GM18909 (cell line): ENCODE results near the gene CNTLN.
"Not testable (repeated sequence)": the region's sequence is repeated elsewhere in the genome, so short reads cannot be mapped to it uniquely, and the experiment has no call there.

ENCODE experiments used
- ATAC-seq: cut with Tn5 transposase; IDR thresholded peaks from one replicate; pipeline ENCODE4 v1.9.1; 2021; ENCODE audit warnings: mild to moderate bottlenecking; ENCODE audit not compliant: unreplicated experiment, poor library complexity

Gene CNTLN

GRCh38 chr9:17177496-17177895 is 42.7 kb downstream of the CNTLN start:
- not testable (repeated sequence) for ATAC-seq

DNA sequence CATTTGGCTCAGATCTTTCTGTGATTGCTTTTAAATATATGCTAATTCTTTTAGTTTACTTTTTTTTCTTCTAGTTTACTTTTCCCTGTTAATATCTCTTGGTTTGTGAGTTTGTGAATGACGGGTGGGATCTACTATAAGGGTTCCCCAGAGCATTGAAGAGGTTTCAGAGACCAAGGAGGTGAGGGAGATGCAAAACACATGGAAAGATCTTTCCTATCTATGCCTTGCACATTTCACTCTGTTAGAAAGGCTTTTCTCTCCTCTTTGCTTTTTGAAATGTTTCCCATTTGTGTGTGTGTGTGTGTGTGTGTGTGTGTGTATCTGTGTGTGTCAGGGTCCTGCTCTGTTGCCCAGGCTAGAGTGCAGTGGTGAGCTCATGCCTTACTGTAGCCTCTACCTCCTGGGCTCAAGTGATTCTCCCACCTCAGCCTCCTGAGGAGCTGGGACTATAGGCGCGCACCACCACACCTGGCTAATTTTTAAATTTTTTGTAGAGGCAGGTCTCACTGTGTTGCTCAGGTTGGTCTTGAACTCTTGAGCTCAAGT is 50.7 kb downstream of the CNTLN start:
- ATAC-seq: no peak

- no peak for ATAC-seq
Measured at GRCh38 chr9:17191082-17191481, 56.2 kb downstream of the CNTLN start.

- ATAC-seq: no peak
Measured at GRCh38 chr9:17204611-17205152, 69.8 kb downstream of the CNTLN start.

GRCh38 chr9:17216011-17216410 is 81.2 kb downstream of the CNTLN start:
- no peak for ATAC-seq

DNA sequence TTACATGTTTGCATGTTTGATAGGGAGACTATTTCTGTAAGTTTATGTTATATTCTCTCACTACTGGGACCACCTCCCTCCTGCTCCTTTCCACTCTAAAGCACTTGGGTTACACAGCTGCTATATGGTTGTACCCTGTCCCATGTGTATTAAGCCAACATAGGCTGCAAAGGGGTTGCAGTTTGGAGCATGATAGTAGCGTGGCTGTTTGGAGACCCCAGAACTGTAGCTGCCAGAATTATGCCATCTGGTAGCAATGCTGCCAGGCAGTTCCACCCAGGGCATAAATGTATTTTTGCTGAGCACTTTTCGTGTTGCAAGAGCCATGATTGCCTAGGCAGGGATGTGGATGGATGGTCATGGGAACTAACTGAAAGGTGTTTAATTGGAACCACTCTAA is 81.8 kb downstream of the CNTLN start:
- ATAC-seq: no peak

GRCh38 chr9:17217272-17217671 is 82.4 kb downstream of the CNTLN start:
- ATAC-seq: no peak

GRCh38 chr9:17219261-17219660 is 84.4 kb downstream of the CNTLN start:
- no peak for ATAC-seq

DNA sequence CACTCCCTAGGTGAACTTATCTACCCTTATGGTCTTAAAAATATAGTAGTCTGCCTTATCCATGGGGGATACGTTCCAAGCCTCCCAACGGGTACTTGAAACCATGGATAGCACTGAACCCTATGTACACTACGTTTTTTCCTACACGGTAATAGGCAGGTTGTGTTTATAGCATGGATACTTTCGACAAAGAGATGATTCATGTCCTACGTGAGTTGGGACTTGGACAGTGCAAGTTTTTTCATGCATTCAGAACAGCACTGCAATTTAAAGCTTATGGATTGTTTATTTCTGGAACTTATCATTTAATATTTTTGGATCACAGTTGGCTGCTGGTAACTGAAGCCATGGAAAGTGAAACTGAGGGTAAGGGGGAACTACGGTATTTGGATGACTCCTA is 88.1 kb downstream of the CNTLN start:
- ATAC-seq: no peak

GRCh38 chr9:17225407-17225806 is 90.6 kb downstream of the CNTLN start:
- no peak for ATAC-seq

DNA sequence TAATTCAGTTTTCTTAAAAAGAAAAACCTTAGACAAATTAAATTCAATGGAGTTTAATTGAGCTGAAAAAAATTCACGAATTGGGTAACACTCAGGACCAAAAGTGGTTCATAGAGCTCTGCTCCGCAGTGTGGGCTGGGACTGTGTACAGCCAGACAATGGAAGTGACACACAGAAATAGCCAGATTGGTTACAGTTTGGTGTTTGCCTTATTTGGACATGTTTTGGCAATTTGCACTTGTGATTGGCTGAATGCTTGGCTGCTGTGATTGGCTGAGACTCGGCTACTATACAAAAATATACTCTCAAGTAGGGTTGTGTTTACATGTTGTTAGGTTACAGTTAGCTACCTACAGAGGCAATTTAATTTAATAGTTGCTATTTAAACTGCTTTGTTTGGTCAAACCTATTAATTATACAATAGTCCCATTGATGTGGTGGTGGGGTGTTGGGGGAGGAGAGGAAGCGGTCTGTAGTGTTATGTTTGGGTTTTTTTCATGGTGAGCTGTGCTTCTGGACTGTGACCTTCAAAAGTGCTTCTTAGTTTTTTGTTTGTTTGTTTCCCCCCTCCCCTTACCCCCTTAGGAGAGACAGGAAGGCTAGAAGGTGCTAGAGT is 95.2 kb downstream of the CNTLN start:
- ATAC-seq: no peak

GRCh38 chr9:17230646-17231045 is 95.8 kb downstream of the CNTLN start:
- no peak for ATAC-seq

DNA sequence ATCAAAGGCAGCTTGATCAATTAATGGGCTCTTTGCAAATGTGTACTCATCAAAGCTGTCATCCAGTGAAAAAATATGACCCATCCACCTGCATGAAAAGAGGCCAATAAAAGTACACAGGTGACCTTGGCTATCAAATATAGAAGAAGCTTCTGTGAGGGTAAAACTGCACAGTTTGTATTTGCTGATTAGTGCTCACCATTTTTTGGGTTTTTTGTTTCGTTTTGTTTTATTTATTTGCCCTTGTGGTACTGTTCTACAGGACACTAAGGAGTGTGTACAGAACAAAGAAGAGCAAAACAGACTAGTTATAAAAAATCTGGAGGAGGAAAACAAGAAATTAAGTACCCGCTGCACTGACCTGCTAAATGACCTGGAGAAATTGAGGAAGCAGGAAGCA is 101.3 kb downstream of the CNTLN start:
- ATAC-seq: no peak

- no peak for ATAC-seq
Measured at GRCh38 chr9:17246770-17247169, 111.9 kb downstream of the CNTLN start.

DNA sequence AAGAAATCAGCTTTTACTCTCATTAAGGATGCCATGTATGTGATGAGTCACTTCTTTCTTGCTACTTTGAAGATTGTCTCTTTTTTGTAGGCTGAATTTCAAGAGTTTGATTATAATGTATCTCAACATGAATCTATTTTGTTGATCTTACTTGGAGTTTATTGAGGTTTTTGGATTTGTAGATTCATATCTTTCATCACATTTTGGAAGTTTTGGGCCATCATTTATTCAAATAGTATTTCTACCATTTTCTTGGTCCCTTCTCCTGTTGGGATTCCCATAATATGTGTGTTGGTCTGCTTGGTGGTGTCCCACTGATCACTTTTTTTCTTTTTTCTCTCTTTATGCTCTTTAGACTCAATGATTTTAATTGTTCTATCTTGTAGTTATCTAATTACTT is 116.3 kb downstream of the CNTLN start:
- no peak for ATAC-seq

- not testable (repeated sequence) for ATAC-seq
Measured at GRCh38 chr9:17268531-17269188, 133.8 kb downstream of the CNTLN start.

DNA sequence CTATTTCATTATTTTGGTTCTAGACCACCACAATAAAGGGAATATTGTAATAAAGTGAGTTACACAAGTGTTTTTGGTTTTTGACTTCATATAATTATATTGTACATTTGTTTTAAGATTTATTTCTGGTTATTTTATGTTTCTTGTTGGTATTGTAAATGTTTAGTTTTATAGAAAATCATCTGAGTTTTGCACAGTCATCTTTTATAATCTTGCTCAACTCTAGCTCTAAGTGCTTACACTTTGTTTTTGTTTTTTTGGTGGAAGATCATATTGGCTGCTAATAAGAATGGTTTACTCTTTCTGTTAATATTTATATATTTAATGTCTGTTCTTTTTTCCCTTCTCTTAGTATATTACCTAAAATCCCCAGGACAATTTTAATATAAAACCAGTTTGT is 135.0 kb downstream of the CNTLN start:
- ATAC-seq: no peak

- peak; percentile 54 for ATAC-seq
Measured at GRCh38 chr9:17272536-17272935, 137.7 kb downstream of the CNTLN start.

DNA sequence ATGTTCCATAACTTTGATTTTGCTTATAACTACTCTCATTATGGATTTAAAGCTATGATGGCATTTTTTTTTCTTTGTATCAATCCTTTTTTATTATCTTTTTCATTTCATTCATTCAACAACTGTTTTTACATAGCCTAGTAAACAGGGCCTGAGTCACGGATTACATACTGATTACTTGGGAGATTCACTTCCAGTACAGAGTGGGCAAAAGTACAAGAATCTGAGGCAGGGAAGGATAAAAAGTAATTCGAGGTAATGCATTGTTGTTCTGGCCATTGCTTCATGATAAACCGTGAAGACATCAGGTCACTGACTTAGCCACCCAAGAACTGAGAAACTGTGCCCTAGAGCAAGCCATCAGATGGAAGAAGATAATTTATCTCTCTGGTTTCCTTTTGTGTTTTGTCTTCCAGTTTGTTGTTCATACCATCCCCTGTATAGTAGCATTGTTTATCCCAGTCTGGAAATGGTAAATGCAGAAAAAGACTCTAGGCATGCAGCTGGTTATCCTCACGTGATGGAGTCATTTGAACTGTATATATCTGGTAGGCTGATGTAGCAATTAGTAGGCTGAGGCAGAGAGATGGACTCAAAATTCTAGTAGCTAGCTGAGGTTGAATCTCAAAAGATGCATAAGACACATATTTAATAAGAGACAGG is 145.6 kb downstream of the CNTLN start:
- no peak for ATAC-seq

DNA sequence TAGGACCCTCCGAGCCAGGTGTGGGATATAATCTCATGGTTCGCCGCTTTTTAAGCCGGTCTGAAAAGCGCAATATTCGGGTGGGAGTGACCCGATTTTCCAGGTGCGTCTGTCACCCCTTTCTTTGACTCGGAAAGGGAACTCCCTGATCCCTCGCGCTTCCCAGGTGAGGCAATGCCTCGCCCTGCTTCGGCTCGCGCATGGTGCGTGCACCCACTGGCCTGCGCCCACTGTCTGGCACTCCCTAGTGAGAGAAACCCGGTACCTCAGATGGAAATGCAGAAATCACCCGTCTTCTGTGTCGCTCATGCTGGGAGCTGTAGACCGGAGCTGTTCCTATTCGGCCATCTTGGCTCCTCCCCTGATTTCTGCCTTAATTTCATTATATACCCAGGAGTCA is 155.8 kb downstream of the CNTLN start:
- not testable (repeated sequence) for ATAC-seq

GRCh38 chr9:17291766-17292165 is 156.9 kb downstream of the CNTLN start:
- no peak for ATAC-seq
